GM12891 (cell line): ENCODE data around the gene DOCK6.

Experiments used
- PAX5 ChIP-seq: IDR thresholded peaks from 2 replicates; pipeline ENCODE4 v1.6.1; 2011; ENCODE audit warnings: low read length, moderate library complexity, mild to moderate bottlenecking; ENCODE audit not compliant: insufficient read depth, severe bottlenecking
- POLR2A ChIP-seq: IDR thresholded peaks from 2 replicates; pipeline ENCODE4 v1.6.1; 2011; ENCODE audit warnings: low read depth, low read length, control low read depth
- POLR2AphosphoS5 ChIP-seq: IDR thresholded peaks from 2 replicates; pipeline ENCODE4 v1.6.1; 2011; ENCODE audit warnings: low read depth, low read length, control low read depth
- POU2F2 ChIP-seq: IDR thresholded peaks from 2 replicates; pipeline ENCODE4 v1.6.1; 2011; ENCODE audit warnings: low read depth, mild to moderate bottlenecking, control low read depth, low read length, moderate library complexity
- SPI1 ChIP-seq: IDR thresholded peaks from 2 replicates; pipeline ENCODE4 v1.6.1; 2011; ENCODE audit warnings: low read depth, low read length, control low read depth
- TAF1 ChIP-seq: IDR thresholded peaks from 2 replicates; pipeline ENCODE4 v1.6.1; 2011; ENCODE audit warnings: low read depth, low read length, control low read depth

- TF ChIP-seq POLR2A (no peak), POLR2AphosphoS5 (no peak), TAF1 (no peak), POU2F2 (no peak), PAX5 (no peak), SPI1 (no peak)
Observed at GRCh38 chr19:11261431-11261970, 823 bp downstream of the DOCK6 start.
